DND-41 (cell line): ENCODE measurements around the gene KCNH2.

Experiments
- CTCF ChIP-seq: IDR thresholded peaks from 2 replicates; pipeline ENCODE4 v1.5.1; 2012; ENCODE audit warnings: borderline replicate concordance, low read length, moderate library complexity, mild to moderate bottlenecking; ENCODE audit not compliant: poor library complexity, severe bottlenecking; ENCODE audit errors: extremely low read depth
- EZH2 ChIP-seq: IDR thresholded peaks from 3 replicates; pipeline ENCODE4 v1.6.1; 2012; ENCODE audit warnings: borderline replicate concordance, low read depth, mild to moderate bottlenecking, moderate library complexity, low read length, inconsistent platforms; ENCODE audit not compliant: severe bottlenecking

- TF ChIP-seq CTCF: no peak
- TF ChIP-seq EZH2: no peak
Observed at GRCh38 chr7:150999001-150999400, 20.9 kb upstream of the KCNH2 start.
